K562 (cell line): ENCODE results near the gene HIPK2. TPM values are rescaled to one million over a fixed set of nuclear protein-coding genes. Genes with fewer than 3 reads are reported as not detected.

Source experiments
- ATAC-seq: fragments of 200-7000 bp; cut with Tn5 transposase; 3 replicates; pipeline ENCODE4 v1.9.1; 2020; ENCODE audit warnings: moderate library complexity
- BruUV-seq: library from RNA; stranded (reverse); fragments of 400-500 nt; replicated peaks from 2 replicates; lab custom pipeline; 2021; lab: Mats Ljungman, UMichigan
- CTCF ChIA-PET: fragments of 300-600 bp; formaldehyde crosslinking; extraction: SDS; loops from one replicate; lab custom pipeline; 2021; ENCODE audit warnings: low intra/inter-chr PET ratio; lab: Yijun Ruan, JAX
- POLR2A ChIA-PET: fragments of 300-600, 350-650 bp; sonication (Branson Sonifier 250); formaldehyde crosslinking; extraction: SDS; loops from one replicate; lab custom pipeline; 2021; ENCODE audit warnings: antibody characterized with exemption, inconsistent platforms; lab: Yijun Ruan, JAX
- DNase-seq, 4 experiments: peaks; one replicate each; pipeline versions ENCODE4 v3.0.0 to v3.0.0-alpha.2; 2011 to 2018; ENCODE audit warnings: low spot score in 3 of 4, mixed read lengths in 3 of 4; ENCODE audit errors: extremely low read depth in 1 of 4
- FAIRE-seq: peaks from 2 replicates; lab custom pipeline; 2011; peaks lifted over from hg19 to GRCh38; lab: Jason Lieb, UNC
- H2AFZ ChIP-seq: 2 replicates; pipeline ENCODE4 v1.6.0; 2011; ENCODE audit warnings: low read depth, low read length, control low read depth, inconsistent platforms
- H3K27ac ChIP-seq: fragments of 200-600 bp; 3 replicates; pipeline ENCODE4 v1.8.0; 2011; ENCODE audit warnings: low read depth, mild to moderate bottlenecking, control low read depth, inconsistent platforms, low read length, moderate library complexity, mixed read lengths; ENCODE audit errors: extremely low read depth
- H3K27me3 ChIP-seq, 2 experiments: fragments of 300-600 bp in 1 of 2; 2 replicates in 1 of 2; 3 replicates in 1 of 2; pipeline versions ENCODE4 v1.6.0 to v1.8.0; 2011; ENCODE audit warnings: inconsistent platforms in 2 of 2, low read length in 2 of 2, mild to moderate bottlenecking in 1 of 2, mixed read lengths in 1 of 2, moderate library complexity in 1 of 2; ENCODE audit not compliant: control insufficient read depth in 2 of 2, insufficient read depth in 2 of 2
- H3K36me3 ChIP-seq: fragments of 300-600 bp; 3 replicates; pipeline ENCODE4 v1.8.0; 2011; ENCODE audit warnings: mild to moderate bottlenecking, low read length, inconsistent platforms; ENCODE audit not compliant: control insufficient read depth, insufficient read depth
- H3K4me1 ChIP-seq, 2 experiments: fragments of 200-600 bp in 1 of 2; replicated peaks in 1 of 2; 2 replicates in 1 of 2; 3 replicates in 1 of 2; pipeline versions ENCODE4 v1.5.1 to v1.8.0; 2011; ENCODE audit warnings: inconsistent platforms in 2 of 2, low read length in 2 of 2, mild to moderate bottlenecking in 1 of 2, mixed read lengths in 1 of 2, moderate library complexity in 1 of 2; ENCODE audit not compliant: control insufficient read depth in 2 of 2, insufficient read depth in 2 of 2
- H3K4me2 ChIP-seq: 2 replicates; pipeline ENCODE4 v1.6.1; 2011; ENCODE audit warnings: low read length, control low read depth, inconsistent platforms, mixed read lengths; ENCODE audit not compliant: insufficient read depth
- H3K4me3 ChIP-seq: fragments of 200-600 bp; sonication (generic), shearing (Covaris generic); 2 replicates; pipeline ENCODE4 v1.5.1; 2016; ENCODE audit warnings: control low read depth, inconsistent platforms
- H3K79me2 ChIP-seq: fragments of 200-600 bp; 3 replicates; pipeline ENCODE4 v1.8.0; 2011; ENCODE audit warnings: low read length, inconsistent platforms; ENCODE audit not compliant: control insufficient read depth, insufficient read depth
- H3K9ac ChIP-seq, 2 experiments: 2 replicates each; pipeline versions ENCODE4 v1.6.0 to v1.6.1; 2011; ENCODE audit warnings: low read depth in 2 of 2, low read length in 2 of 2, control low read depth in 1 of 2, inconsistent platforms in 1 of 2, mild to moderate bottlenecking in 1 of 2, mixed read lengths in 1 of 2; ENCODE audit not compliant: insufficient read depth in 1 of 2
- H3K9me1 ChIP-seq: one replicate; pipeline ENCODE4 v1.6.0; 2011; ENCODE audit warnings: inconsistent platforms, mild to moderate bottlenecking, low read length, moderate library complexity; ENCODE audit not compliant: control insufficient read depth, insufficient read depth
- H3K9me3 ChIP-seq: replicated peaks from 2 replicates; pipeline ENCODE4 v1.5.1; 2011; ENCODE audit warnings: low read depth, low read length, inconsistent platforms; ENCODE audit not compliant: control insufficient read depth, insufficient read depth
- H4K20me1 ChIP-seq: replicated peaks from 2 replicates; pipeline ENCODE4 v1.6.1; 2011; ENCODE audit warnings: low read length, inconsistent platforms, mixed read lengths; ENCODE audit not compliant: control insufficient read depth, insufficient read depth
- BACH1 ChIP-seq: fragments of 200-800 bp; sonication (Bioruptor generic); IDR thresholded peaks from 2 replicates; pipeline ENCODE4 v1.6.1; 2016; ENCODE audit warnings: missing genetic modification characterization, missing compliant biosample characterization
- BHLHE40 ChIP-seq: IDR thresholded peaks from 2 replicates; pipeline ENCODE4 v1.6.1; 2011; ENCODE audit warnings: low read length, improper control_type of control experiment
- CHCHD3 ChIP-seq: fragments of 250-450 bp; sonication (Bioruptor Pico); IDR thresholded peaks from 2 replicates; pipeline ENCODE4 v2.1.2; 2022; ENCODE audit warnings: mild to moderate bottlenecking
- ESRRA ChIP-seq: fragments of 450-650 bp; IDR thresholded peaks from 2 replicates; pipeline ENCODE4 v1.6.1; 2014; ENCODE audit warnings: low read depth, mild to moderate bottlenecking, moderate library complexity, borderline replicate concordance
- HDAC2 ChIP-seq: fragments of 450-650 bp; IDR thresholded peaks from 2 replicates; pipeline ENCODE4 v1.6.1; 2016; ENCODE audit warnings: mild to moderate bottlenecking
- LEF1 ChIP-seq: fragments of 450-650 bp; IDR thresholded peaks from 2 replicates; pipeline ENCODE4 v1.6.1; 2016; ENCODE audit warnings: mild to moderate bottlenecking
- MAFG ChIP-seq: fragments of 450-650 bp; conservative IDR thresholded peaks from 2 replicates; pipeline ENCODE4 v1.6.1; 2016; ENCODE audit warnings: missing genetic modification characterization, missing compliant biosample characterization
- XRCC5 ChIP-seq: fragments of 200-400 bp; formaldehyde crosslinking; IDR thresholded peaks from 2 replicates; pipeline ENCODE4 v1.6.1; 2017; ENCODE audit warnings: low read depth, mild to moderate bottlenecking, low read length
- ZNF76 ChIP-seq: fragments of 250-450 bp; sonication (Bioruptor Pico); IDR thresholded peaks from 2 replicates; pipeline ENCODE4 v1.4.0; 2020; ENCODE audit warnings: mild to moderate bottlenecking, moderate library complexity, borderline replicate concordance
- WGBS: fragments of 100-300 bp; shearing (Covaris generic); methylation state at CpG from one replicate; pipeline ENCODE4 v1.1.6; 2016; ENCODE audit warnings: low coverage, mixed read lengths; ENCODE audit not compliant: insufficient coverage; ENCODE audit errors: missing lambda C conversion rate; 5-methylcytosine and 5-hydroxymethylcytosine counted together
- in situ Hi-C: fragments of 300-500 bp; cut with MboI; formaldehyde crosslinking; loops from 4 replicates; pipeline ENCODE4 v1.15.0; 2018; ENCODE audit warnings: inconsistent platforms, mixed read lengths
- intact Hi-C: fragments of 100-400 bp; cut with micrococcal nuclease; formaldehyde crosslinking; loops from 2 replicates; pipeline ENCODE4 v1.14.2; 2022
- polyA plus RNA-seq, 8 experiments: library from polyadenylated mRNA; depleted of rRNA in 4 of 8; stranded (reverse) in 5 of 8; unstranded in 3 of 8; fragments of >200 nt; fragmentation: Nextera tagmentation in 2 of 8; fragmentation: Illumina TruSeq in 1 of 8; extraction: Ambion mirVana in 2 of 8; extraction: Trizol in 1 of 8; gene quantifications; 2 replicates each; pipeline versions ENCODE4 v1.2.1 to v1.2.3, GENCODE V29; 2011 to 2014; ENCODE audit warnings: inconsistent platforms in 1 of 8, missing spikeins in 1 of 8
- total RNA-seq, 7 experiments: library from RNA; depleted of rRNA in 6 of 7; stranded (reverse); fragments of >200 nt in 6 of 7; fragmentation: Illumina TruSeq in 2 of 7; extraction: Trizol in 2 of 7; gene quantifications; 2 replicates each; pipeline versions ENCODE4 v1.2.1 to v1.2.3, GENCODE V29; 2011 to 2021; ENCODE audit warnings: low replicate concordance in 1 of 7
- TF ChIP-seq, protein P1 (sequence below): fragments of 450-650 bp; IDR thresholded peaks from 2 replicates; pipeline ENCODE4 v1.7.1; 2018; ENCODE audit warnings: mild to moderate bottlenecking, low read depth; ENCODE audit not compliant: partially characterized antibody
- TF ChIP-seq, protein P2 (sequence below): fragments of 450-650 bp; IDR thresholded peaks from 2 replicates; pipeline ENCODE4 v1.6.1; 2018; ENCODE audit warnings: mild to moderate bottlenecking, low read depth; ENCODE audit not compliant: partially characterized antibody
- TF ChIP-seq, protein P3 (sequence below): sonication (generic); formaldehyde crosslinking; IDR thresholded peaks from 2 replicates; pipeline ENCODE4 v1.8.1; 2023; ENCODE audit warnings: missing genetic modification reagents, mild to moderate bottlenecking, borderline replicate concordance

HIPK2 gene
- total and polyA plus RNA-seq, 9 of the 15 experiments (the other 6 are each of a cell fraction or from before 2014, with no cell fraction given), result 0.69 to 19.8 (median 5.1) TPM

DNA sequence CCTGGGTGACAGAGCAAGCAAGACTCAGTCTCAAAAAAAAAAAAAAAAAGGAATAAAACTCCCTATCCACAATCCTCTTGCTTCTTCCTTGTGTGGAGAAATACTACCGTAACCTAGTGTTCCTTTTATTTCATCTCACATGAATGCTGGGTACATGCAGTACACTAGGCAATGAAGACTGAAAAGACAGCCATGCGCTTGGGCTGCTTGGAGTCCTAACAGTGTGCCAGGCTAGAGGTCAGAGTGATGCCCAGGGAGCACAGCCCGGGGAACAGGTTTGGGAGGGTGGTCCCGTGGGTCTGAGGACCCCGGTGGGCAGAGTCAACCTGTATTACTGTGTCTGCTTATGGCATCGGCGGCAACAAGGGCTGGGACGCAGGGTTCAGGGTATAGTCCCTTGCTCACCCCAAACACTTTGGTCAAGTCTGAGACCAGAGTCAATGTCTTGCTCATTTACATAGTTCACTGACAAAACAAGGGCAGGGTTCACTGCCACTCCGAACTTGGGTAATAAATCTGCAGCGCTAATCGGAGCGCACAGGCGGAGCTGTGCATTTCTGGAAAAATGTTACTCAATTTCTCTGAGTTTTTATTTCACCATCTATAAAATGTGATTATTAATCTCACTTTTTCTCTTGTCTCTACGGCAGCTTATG lies 136.3 kb downstream of the HIPK2 start:
- 67% methylated on average over 14 of the region's 14 CpGs for WGBS
- Histone ChIP-seq H4K20me1 (peaks cover 7% of the 10 kb centered on the region; the same call in 1 of the 2 replicates), H3K9ac (no peak overlapping the region), H3K27me3 (no peaks in the 10 kb centered on the region; a peak in 1 of 5 replicates), H3K9me3 (no peaks in the 10 kb centered on the region), H3K4me3 (no peak overlapping the region), H3K36me3 (no peaks in the 10 kb centered on the region; the same call in 2 of the 3 replicates), H3K9me1 (peaks cover 7% of the 10 kb centered on the region), H3K79me2 (no peaks in the 10 kb centered on the region), H3K4me2 (no peak overlapping the region), H3K4me1 (no peaks in the 10 kb centered on the region), H2AFZ (no peak overlapping the region), H3K27ac (no peak overlapping the region)
- ATAC-seq, result no peak
- in situ Hi-C loops (loop anchor here (5.0 to 10.0 kb wide), 2 partner anchors 361 to 683 kb away; no protein-coding TSS in a partner anchor), intact Hi-C loops (no loop called here)
- TF ChIP-seq HDAC2 (no peak), ZNF76 (CRISPR knock-in tag) (no peak), BHLHE40 (no peak), LEF1 (no peak), XRCC5 (no peak), BACH1 (tag) (no peak), MAFG (no peak), ESRRA (no peak), CHCHD3 (no peak)
- TF ChIP-seq, protein P1, sequence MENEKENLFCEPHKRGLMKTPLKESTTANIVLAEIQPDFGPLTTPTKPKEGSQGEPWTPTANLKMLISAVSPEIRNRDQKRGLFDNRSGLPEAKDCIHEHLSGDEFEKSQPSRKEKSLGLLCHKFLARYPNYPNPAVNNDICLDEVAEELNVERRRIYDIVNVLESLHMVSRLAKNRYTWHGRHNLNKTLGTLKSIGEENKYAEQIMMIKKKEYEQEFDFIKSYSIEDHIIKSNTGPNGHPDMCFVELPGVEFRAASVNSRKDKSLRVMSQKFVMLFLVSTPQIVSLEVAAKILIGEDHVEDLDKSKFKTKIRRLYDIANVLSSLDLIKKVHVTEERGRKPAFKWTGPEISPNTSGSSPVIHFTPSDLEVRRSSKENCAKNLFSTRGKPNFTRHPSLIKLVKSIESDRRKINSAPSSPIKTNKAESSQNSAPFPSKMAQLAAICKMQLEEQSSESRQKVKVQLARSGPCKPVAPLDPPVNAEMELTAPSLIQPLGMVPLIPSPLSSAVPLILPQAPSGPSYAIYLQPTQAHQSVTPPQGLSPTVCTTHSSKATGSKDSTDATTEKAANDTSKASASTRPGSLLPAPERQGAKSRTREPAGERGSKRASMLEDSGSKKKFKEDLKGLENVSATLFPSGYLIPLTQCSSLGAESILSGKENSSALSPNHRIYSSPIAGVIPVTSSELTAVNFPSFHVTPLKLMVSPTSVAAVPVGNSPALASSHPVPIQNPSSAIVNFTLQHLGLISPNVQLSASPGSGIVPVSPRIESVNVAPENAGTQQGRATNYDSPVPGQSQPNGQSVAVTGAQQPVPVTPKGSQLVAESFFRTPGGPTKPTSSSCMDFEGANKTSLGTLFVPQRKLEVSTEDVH, result no peak
- TF ChIP-seq, protein P2, sequence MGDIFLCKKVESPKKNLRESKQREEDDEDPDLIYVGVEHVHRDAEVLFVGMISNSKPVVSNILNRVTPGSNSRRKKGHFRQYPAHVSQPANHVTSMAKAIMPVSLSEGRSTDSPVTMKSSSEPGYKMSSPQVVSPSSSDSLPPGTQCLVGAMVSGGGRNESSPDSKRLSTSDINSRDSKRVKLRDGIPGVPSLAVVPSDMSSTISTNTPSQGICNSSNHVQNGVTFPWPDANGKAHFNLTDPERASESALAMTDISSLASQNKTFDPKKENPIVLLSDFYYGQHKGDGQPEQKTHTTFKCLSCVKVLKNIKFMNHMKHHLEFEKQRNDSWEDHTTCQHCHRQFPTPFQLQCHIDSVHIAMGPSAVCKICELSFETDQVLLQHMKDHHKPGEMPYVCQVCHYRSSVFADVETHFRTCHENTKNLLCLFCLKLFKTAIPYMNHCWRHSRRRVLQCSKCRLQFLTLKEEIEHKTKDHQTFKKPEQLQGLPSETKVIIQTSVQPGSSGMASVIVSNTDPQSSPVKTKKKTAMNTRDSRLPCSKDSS, result no peak
- TF ChIP-seq, protein P3, sequence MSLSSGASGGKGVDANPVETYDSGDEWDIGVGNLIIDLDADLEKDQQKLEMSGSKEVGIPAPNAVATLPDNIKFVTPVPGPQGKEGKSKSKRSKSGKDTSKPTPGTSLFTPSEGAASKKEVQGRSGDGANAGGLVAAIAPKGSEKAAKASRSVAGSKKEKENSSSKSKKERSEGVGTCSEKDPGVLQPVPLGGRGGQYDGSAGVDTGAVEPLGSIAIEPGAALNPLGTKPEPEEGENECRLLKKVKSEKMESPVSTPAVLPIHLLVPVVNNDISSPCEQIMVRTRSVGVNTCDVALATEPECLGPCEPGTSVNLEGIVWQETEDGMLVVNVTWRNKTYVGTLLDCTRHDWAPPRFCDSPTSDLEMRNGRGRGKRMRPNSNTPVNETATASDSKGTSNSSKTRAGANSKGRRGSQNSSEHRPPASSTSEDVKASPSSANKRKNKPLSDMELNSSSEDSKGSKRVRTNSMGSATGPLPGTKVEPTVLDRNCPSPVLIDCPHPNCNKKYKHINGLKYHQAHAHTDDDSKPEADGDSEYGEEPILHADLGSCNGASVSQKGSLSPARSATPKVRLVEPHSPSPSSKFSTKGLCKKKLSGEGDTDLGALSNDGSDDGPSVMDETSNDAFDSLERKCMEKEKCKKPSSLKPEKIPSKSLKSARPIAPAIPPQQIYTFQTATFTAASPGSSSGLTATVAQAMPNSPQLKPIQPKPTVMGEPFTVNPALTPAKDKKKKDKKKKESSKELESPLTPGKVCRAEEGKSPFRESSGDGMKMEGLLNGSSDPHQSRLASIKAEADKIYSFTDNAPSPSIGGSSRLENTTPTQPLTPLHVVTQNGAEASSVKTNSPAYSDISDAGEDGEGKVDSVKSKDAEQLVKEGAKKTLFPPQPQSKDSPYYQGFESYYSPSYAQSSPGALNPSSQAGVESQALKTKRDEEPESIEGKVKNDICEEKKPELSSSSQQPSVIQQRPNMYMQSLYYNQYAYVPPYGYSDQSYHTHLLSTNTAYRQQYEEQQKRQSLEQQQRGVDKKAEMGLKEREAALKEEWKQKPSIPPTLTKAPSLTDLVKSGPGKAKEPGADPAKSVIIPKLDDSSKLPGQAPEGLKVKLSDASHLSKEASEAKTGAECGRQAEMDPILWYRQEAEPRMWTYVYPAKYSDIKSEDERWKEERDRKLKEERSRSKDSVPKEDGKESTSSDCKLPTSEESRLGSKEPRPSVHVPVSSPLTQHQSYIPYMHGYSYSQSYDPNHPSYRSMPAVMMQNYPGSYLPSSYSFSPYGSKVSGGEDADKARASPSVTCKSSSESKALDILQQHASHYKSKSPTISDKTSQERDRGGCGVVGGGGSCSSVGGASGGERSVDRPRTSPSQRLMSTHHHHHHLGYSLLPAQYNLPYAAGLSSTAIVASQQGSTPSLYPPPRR (CRISPR knock-in tag), result no peak
- CTCF ChIA-PET, result no interaction called here
- FAIRE-seq, result no peak
- no TSS peak for BruUV-seq
- POLR2A ChIA-PET, result interaction anchor here (1.0 to 1.6 kb wide), 3 partner anchors 9 kb away, joined by 3 to 7 read pairs (median 5); no protein-coding TSS in a partner anchor
- DNase-seq, result no peak
